Activated CD8-positive, alpha-beta memory T cell treated with anti-CD3 and anti-CD28 coated beads for 48 hours (primary cell): Measurements from ENCODE around the gene UGT1A4.
"Not testable (repeated sequence)": the region's sequence is repeated elsewhere in the genome, so short reads cannot be mapped to it uniquely, and the experiment has no call there.

Experiments used
- DNase-seq, 3 experiments: peaks; one replicate each; pipeline ENCODE4 v3.0.0-alpha.2; 2020; ENCODE audit warnings: low read depth in 2 of 3, low spot score in 2 of 3

The UGT1A4 gene

GRCh38 chr2:233699424-233700027 lies 19.0 kb upstream of the UGT1A4 start:
- DNase-seq, result no peak

GRCh38 chr2:233700028-233700635 lies 18.4 kb upstream of the UGT1A4 start:
- no peak for DNase-seq

GRCh38 chr2:233700842-233701241 lies 17.7 kb upstream of the UGT1A4 start:
- not testable (repeated sequence) for DNase-seq

- no peak for DNase-seq
Observed at GRCh38 chr2:233702238-233702637, 16.3 kb upstream of the UGT1A4 start.

- DNase-seq, result no peak
Observed at GRCh38 chr2:233705911-233706506, 12.5 kb upstream of the UGT1A4 start.

- no peak for DNase-seq
Observed at GRCh38 chr2:233706720-233707119, 11.8 kb upstream of the UGT1A4 start.

GRCh38 chr2:233707940-233708644 lies 10.4 kb upstream of the UGT1A4 start:
- DNase-seq, result no peak

- no peak for DNase-seq
Observed at GRCh38 chr2:233708942-233709341, 9.6 kb upstream of the UGT1A4 start.

GRCh38 chr2:233711312-233712008 lies 7.1 kb upstream of the UGT1A4 start:
- peak; percentile 22 to 56 (median 41) for DNase-seq

GRCh38 chr2:233712611-233713261 lies 5.8 kb upstream of the UGT1A4 start, which contains the start of gene UGT1A5:
Gene UGT1A5 (plus strand): TSS chr2:233712907. CDS start chr2:233712992, 85 bp downstream.
- DNase-seq, result no peak

GRCh38 chr2:233713262-233713615 lies 5.3 kb upstream of the UGT1A4 start:
- no peak for DNase-seq

GRCh38 chr2:233714121-233714520 lies 4.4 kb upstream of the UGT1A4 start:
- no peak for DNase-seq

- no peak for DNase-seq
Observed at GRCh38 chr2:233728723-233729301, 10.3 kb downstream of the UGT1A4 start, which contains the start of gene UGT1A3. Gene UGT1A3 (plus strand): TSS chr2:233729042. CDS start chr2:233729127, 85 bp downstream.

- not testable (repeated sequence) for DNase-seq
Observed at GRCh38 chr2:233736868-233737653, 18.5 kb downstream of the UGT1A4 start.

GRCh38 chr2:233740870-233741269 lies 22.3 kb downstream of the UGT1A4 start:
- no peak for DNase-seq

GRCh38 chr2:233743464-233744259 lies 25.1 kb downstream of the UGT1A4 start:
- DNase-seq, result no peak

GRCh38 chr2:233745073-233745755 lies 26.7 kb downstream of the UGT1A4 start:
- DNase-seq, result no peak

- DNase-seq, result not testable (repeated sequence)
Observed at GRCh38 chr2:233745838-233746237, 27.3 kb downstream of the UGT1A4 start.
